ENCODE data around the gene BANP. TPM values are rescaled to one million over a fixed set of nuclear protein-coding genes. Genes with fewer than 3 reads are reported as not detected.
"Not testable (repeated sequence)": the region's sequence is repeated elsewhere in the genome, so short reads cannot be mapped to it uniquely, and the experiment has no call there.

BANP gene
- total RNA-seq, 1 experiment from 2014 or later: 24.2 TPM

- ChIA-PET POLR2A (ENCODE audit: unreplicated experiment) (no interaction called here), CTCF (no interaction called here)
- Histone ChIP-seq H3K9ac (ENCODE audit: low read length) (no peak within 1 kb of the TSS), H3K27me3 (ENCODE audit: low read length) (no peaks in the 10 kb centered on the region), H3F3A (ENCODE audit: low read length, unreplicated experiment) (no peaks in the 10 kb centered on the region), H3K9me2 (replicated peaks; ENCODE audit: low read length) (no peaks in the 10 kb centered on the region), H4K20me1 (ENCODE audit: low read length) (no peaks in the 10 kb centered on the region), H3K27ac (ENCODE audit: low read length) (no peak within 1 kb of the TSS), H3K79me2 (ENCODE audit: low read length) (no peaks in the 10 kb centered on the region), H3K9me3 (ENCODE audit: low read length) (no peaks in the 10 kb centered on the region), H2AFZ (ENCODE audit: low read length) (no peak within 1 kb of the TSS), H3K4me3 (ENCODE audit: low read length) (no peak within 1 kb of the TSS), H3K4me1 (ENCODE audit: insufficient read depth, low read length) (no peaks in the 10 kb centered on the region), H3K36me3 (ENCODE audit: low read depth, low read length) (no peaks in the 10 kb centered on the region), H3K4me2 (ENCODE audit: low read length) (no peak within 1 kb of the TSS)
- BruUV-seq (replicated peaks): no TSS peak
- intact Hi-C loops (cut with micrococcal nuclease): no loop called here
- ATAC-seq: no peak
- no peak for DNase-seq
- no peak for TF ChIP-seq EZH2phosphoT487 (IDR thresholded peaks at IDR 0.05; ENCODE audit: borderline replicate concordance, low read length)
- no peak for TF ChIP-seq EZH2 (IDR thresholded peaks at IDR 0.05; ENCODE audit: low read length, unreplicated experiment)
- no peak for TF ChIP-seq CTCF (conservative IDR thresholded peaks at IDR 0.05; ENCODE audit: low read depth, low read length)
Measured at GRCh38 chr16:87936375-87937230, 14.6 kb upstream of the BANP start, which contains the start of gene CA5A. Gene CA5A (minus strand): TSS chr16:87936529. CDS start chr16:87936450, 79 bp downstream.

GRCh38 chr16:87937231-87937542, 14.0 kb upstream of the BANP start:
- CTCF ChIA-PET; H3K4me2 ChIP-seq (ENCODE audit: low read length); H3K9ac ChIP-seq (ENCODE audit: low read length); intact Hi-C loops (cut with micrococcal nuclease); POLR2A ChIA-PET (ENCODE audit: unreplicated experiment); H3K27me3 ChIP-seq (ENCODE audit: low read length); H3K4me1 ChIP-seq (ENCODE audit: insufficient read depth, low read length); H3K9me2 ChIP-seq (replicated peaks; ENCODE audit: low read length); H3K79me2 ChIP-seq (ENCODE audit: low read length); H3K27ac ChIP-seq (ENCODE audit: low read length); ATAC-seq; H3K36me3 ChIP-seq (ENCODE audit: low read depth, low read length); H3K4me3 ChIP-seq (ENCODE audit: low read length); H3F3A ChIP-seq (ENCODE audit: low read length, unreplicated experiment); DNase-seq; H2AFZ ChIP-seq (ENCODE audit: low read length); BruUV-seq (replicated peaks); H3K9me3 ChIP-seq (ENCODE audit: low read length); H4K20me1 ChIP-seq (ENCODE audit: low read length): not testable (repeated sequence)

GRCh38 chr16:87938412-87938949, 12.8 kb upstream of the BANP start:
- Histone ChIP-seq H3K4me3 (ENCODE audit: low read length) (no peak overlapping the region), H3K27me3 (ENCODE audit: low read length) (no peaks in the 10 kb centered on the region), H3K79me2 (ENCODE audit: low read length) (no peaks in the 10 kb centered on the region), H3K27ac (ENCODE audit: low read length) (no peak overlapping the region), H3K4me2 (ENCODE audit: low read length) (no peak overlapping the region), H3K36me3 (ENCODE audit: low read depth, low read length) (no peaks in the 10 kb centered on the region), H3K4me1 (ENCODE audit: insufficient read depth, low read length) (no peaks in the 10 kb centered on the region), H3K9me3 (ENCODE audit: low read length) (no peaks in the 10 kb centered on the region), H3K9me2 (replicated peaks; ENCODE audit: low read length) (no peaks in the 10 kb centered on the region), H2AFZ (ENCODE audit: low read length) (no peak overlapping the region), H3K9ac (ENCODE audit: low read length) (no peak overlapping the region), H3F3A (ENCODE audit: low read length, unreplicated experiment) (no peaks in the 10 kb centered on the region), H4K20me1 (ENCODE audit: low read length) (no peaks in the 10 kb centered on the region)
- POLR2A ChIA-PET (ENCODE audit: unreplicated experiment): no interaction called here
- ATAC-seq (no peak), DNase-seq (no peak)
- intact Hi-C loops (cut with micrococcal nuclease): no loop called here
- CTCF ChIA-PET: no interaction called here
- no peak for TF ChIP-seq EZH2 (IDR thresholded peaks at IDR 0.05; ENCODE audit: low read length, unreplicated experiment)
- TF ChIP-seq CTCF (conservative IDR thresholded peaks at IDR 0.05; ENCODE audit: low read depth, low read length): no peak
- no peak for TF ChIP-seq EZH2phosphoT487 (IDR thresholded peaks at IDR 0.05; ENCODE audit: borderline replicate concordance, low read length)
- no TSS peak for BruUV-seq (replicated peaks)

Measured in PC-3 (cell line).